GM18519 (cell line): ENCODE measurements around the gene ZBTB17.

Experiments
- ATAC-seq: cut with Tn5 transposase; IDR thresholded peaks from one replicate; pipeline ENCODE4 v1.9.1; 2021; ENCODE audit warnings: mild to moderate bottlenecking, moderate library complexity; ENCODE audit not compliant: unreplicated experiment, low FRiP score

The ZBTB17 gene

DNA sequence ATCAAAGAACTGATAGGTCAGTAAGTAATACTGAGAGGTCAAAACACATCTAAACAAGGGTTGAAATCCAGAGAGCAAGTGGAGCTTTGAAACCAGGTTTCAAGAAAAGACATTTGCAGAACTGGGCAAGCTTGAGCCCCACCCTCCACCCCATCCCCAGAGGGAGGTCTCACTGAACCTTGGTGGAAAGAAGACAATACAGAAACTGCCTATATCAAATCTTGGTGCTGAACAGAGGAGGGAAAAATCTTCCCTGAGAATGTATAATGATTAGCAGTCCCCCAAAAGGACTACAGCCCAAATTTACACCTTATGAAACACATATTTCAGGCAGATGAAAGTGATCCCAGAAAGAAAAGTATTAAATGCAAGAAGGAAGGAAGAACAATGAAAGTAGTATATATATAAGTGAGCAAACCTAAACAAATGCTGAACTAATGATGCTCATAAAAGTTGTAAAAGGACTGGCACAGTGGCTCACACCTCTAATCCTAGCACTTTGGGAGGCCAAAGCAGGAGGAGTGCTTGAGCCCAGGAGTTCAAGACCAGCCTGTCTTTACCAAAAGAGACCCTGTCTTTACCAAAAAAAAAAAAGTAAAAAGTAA is 12.4 kb downstream of the ZBTB17 start:
- ATAC-seq = no peak

DNA sequence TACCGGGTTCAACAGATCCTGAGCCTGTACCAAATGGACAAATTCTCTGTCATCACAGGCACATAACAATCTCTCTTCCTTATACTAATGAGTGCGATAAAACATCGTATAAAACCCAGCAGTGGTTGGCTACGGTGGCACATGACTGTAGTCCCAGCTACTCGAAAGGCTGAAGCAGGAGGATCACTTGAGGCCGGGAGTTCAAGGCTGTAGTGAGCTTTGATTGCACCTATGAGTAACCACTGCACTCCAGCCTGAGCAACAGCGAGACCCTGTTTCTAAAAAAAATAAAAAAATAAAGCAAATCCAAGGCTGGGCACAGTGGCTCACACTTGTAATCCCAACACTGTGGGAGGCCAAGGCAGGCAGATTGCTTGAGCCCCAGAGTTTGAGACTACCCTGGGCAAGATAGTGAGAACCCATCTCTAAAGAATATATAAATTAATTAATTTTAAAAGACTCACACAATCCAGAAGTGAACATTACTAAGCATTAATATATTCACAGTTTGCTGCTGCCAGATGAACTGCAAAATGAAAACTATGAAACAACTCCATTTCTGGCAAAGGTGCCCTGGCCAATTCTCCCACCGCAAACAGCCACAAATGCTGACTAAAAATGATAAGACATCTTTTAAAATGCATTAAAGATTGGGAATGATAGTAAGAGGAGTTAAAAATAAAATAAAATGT is 13.1 kb downstream of the ZBTB17 start:
- ATAC-seq = no peak

- ATAC-seq = no peak
Measured at GRCh38 chr1:15962176-15962575, 13.7 kb downstream of the ZBTB17 start.

DNA sequence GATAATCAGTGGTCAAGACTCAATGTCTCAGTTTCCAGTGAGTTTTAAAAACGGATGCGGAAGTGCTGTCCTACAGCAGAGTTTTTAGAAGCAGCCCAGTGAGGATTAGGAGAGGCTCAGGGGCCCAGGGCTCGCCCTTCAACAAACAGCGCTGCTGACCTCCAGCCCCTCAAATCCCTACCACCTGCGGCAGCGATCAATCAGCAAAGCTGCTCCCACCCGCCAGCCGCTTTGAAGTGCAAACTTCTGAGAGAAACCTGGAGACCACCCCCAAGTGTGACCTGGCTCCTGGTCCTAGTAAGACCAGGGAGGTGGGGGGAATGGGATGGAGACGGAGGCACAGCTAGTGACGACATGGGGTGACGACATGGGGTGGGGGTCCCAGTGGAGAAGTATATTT is 14.4 kb downstream of the ZBTB17 start:
- ATAC-seq = no peak

- no peak for ATAC-seq
Measured at GRCh38 chr1:15960808-15961207, 15.1 kb downstream of the ZBTB17 start.

- ATAC-seq = no peak
Measured at GRCh38 chr1:15959827-15960446, 16.0 kb downstream of the ZBTB17 start.

DNA sequence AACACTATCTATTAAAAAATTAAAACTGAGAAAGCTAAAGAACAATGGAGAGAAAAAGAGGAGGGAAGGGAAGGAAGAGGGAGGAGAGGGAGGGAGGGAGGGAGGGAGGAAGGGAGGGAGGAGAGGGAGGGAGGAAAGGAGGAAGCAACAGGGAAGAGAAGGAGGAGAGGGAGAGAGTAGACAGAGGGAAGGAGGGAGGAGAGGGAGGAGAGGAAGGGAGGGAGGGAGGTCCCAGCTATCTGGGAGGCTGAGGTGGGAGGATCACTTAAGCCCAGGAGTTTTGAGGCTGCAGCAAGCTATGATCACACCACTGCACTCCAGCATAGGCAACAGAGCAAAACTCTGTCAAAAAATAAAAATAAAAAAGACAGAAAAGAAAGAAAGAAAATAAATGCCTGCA is 16.5 kb downstream of the ZBTB17 start:
- no peak for ATAC-seq

DNA sequence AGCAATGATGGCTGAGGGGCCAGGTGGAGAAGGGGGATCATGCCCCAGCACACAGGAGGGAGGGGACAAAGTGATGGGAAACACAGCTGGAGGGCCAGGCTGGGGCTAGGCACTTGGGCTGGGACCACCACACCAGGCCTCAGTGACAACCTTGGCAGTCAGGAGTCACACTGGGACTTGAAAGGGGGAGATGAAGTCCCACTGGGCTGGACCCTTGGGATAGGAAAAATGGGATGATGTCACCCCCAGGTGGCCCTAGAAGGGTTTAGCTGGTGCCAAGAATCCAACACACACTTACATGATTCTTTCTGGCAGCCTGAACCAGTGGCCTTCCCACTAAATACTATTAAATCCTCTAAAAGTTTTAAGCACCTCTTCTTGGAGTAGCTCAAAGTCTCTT is 17.1 kb downstream of the ZBTB17 start:
- ATAC-seq = no peak

DNA sequence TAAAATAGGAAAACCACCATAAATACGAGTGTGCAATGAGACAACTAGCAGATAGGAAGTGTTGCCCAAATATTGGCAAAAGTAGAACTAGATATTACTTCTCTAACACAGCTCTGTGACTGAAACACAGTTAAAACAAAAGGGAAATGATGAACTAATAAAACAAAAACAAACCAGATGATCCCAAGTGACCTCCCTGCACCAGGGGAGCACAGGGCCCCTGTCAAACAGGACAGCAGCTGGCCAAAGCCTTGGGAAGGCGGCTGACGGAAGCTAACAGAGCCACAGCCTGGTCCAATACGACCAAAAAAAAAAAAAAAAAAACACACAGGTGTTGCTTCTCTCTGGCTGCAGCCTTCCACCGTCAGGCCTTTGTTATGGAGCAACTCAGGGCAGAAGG is 17.8 kb downstream of the ZBTB17 start:
- no peak for ATAC-seq

- ATAC-seq = no peak
Measured at GRCh38 chr1:15957221-15958095, 18.4 kb downstream of the ZBTB17 start.

DNA sequence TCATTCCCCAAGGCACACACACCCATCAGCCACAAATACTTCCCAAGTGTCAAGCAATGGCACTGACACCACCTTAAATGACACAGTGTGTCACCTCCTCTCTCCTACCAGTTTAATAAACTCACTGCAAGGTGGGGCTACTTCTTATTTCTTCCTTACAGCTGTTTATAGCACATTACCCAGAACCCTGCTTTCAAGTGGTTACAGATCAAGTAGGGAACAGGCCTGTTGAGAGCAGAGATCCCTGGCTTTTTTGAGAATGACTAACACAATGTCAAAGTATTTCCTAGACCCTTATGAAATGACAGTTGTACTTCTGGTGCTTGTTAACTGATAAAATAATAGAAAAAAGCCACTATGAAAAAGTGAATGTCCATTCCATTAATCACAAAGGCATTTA is 19.8 kb downstream of the ZBTB17 start:
- ATAC-seq = no peak

GRCh38 chr1:15955552-15955951 is 20.3 kb downstream of the ZBTB17 start:
- no peak for ATAC-seq

- no peak for ATAC-seq
Measured at GRCh38 chr1:15954316-15954715, 21.6 kb downstream of the ZBTB17 start.

- no peak for ATAC-seq
Measured at GRCh38 chr1:15953791-15954241, 22.1 kb downstream of the ZBTB17 start.

GRCh38 chr1:15953294-15953771 is 22.6 kb downstream of the ZBTB17 start:
- no peak for ATAC-seq

DNA sequence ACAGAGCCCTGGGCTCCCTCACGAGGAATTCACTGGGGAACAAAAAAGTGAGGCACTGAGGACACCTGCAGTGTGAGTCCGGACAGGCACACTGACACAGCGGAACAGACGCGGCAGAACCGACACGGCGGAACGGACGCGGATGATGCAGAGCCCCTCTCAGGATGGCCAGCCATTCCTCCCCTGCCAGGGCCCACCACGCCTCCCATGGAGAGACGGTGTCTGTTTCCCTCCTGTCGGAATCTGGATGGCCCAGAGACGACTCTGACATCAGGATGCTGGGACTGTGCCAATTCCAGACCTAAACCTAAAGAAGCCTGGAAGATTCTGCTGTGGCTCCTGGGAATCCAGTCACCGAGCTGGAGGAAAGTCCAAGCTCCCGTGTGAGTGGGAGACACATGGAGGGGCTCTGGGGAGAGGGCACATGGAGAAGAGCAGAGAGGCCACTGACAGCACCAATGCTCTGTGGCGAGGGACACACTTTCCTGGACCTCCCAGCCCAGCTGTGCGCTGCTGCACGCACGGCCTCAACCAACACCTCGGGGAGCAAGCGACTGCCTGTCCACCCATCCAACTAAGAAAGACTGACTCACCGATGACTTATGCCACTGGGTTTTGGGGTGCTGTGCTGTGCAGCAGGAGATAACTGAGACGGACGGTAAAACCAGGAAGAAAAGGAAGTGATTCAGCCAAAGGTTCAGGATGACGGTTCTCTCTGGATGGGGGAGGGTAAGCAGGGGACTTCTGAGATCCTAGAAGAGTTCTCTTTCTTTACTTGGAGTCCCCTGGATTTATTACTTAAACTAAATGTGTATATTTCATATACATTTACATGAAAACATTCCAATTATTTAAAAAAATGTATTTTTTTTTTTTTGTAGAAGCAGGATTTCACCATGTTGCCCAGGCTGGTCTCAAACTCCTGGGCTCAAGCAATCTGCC is 23.3 kb downstream of the ZBTB17 start:
- no peak for ATAC-seq

DNA sequence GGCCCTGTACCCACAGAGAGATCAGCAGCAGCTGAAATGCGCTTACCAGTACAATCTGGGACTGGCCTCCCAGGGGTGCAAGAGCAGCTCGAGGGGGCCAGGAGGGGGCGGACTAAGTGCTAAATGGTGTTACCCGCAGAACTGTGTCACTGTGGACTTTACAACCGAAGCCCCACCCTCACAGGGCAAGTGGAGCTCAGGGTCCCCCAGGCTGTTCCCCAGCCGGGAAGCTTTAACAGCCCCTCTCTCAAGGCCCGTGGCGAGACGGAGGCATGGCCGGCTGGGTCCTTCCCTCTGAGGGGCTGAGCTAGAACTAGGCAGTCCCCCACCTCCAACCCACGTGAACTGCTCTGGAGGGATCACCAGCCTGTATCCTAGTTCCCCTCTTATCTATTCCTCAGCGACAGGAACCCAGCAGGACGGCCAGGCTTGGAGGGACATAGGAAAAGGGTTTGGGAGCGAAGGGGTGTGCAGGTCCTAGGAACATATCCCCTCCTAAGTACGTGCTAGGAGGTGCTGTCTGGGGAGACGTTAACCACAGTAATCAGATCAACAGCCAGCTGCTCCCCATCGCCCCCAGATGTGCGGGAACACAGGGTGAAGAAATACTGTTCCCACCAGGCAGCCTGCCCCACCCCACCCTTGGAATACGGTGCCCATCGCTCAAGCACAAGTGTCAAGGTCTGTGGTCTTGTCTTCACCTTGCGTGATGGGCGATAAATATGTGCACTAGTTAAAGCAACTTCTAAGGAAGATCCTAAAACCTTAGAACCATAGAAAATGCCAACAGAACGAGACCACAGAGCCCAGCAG is 24.4 kb downstream of the ZBTB17 start:
- no peak for ATAC-seq

DNA sequence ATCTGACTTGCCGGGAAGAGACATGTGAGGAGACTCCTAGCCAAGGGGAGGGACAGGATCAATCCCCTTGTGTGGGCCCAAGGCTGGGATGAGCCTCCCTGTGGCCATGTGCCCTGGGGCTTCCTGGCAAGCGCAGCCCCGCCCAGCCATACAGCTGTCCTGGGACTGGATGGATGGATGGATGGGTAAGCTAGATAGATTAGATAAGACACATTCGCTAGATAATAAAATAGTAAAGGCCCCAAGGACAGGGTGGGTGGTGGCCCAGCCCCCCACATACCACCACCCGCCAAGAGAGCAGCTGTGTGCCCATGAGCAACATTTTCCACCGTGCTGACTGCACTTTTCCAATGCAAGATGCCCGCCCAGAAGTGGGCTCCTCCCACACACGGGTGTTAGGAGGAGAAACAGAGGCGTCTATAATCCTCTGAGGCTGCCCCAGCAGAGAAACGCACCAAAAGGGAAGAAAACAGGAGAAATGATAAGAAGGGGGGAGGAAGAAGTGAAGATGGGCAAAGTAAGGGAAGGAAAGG is 25.1 kb downstream of the ZBTB17 start:
- ATAC-seq = no peak

- no peak for ATAC-seq
Measured at GRCh38 chr1:15950302-15950701, 25.6 kb downstream of the ZBTB17 start.
